ENCODE measurements around the gene PCDHB10. TPM values are rescaled to one million over a fixed set of nuclear protein-coding genes. Genes with fewer than 3 reads are reported as not detected.
"Not testable (repeated sequence)": the region's sequence is repeated elsewhere in the genome, so short reads cannot be mapped to it uniquely, and the experiment has no call there.

Gene PCDHB10
- total RNA-seq: 0.80 TPM

GRCh38 chr5:141192110-141192725, at the start of gene PCDHB10:
PCDHB10 (plus strand) TSS chr5:141192353; CDS start chr5:141192553, 200 bp downstream.
- no peak for ATAC-seq

- ATAC-seq: no peak
Observed at GRCh38 chr5:141149812-141150211, 42.3 kb upstream of the PCDHB10 start, which contains the start of gene PCDHB6. PCDHB6 (plus strand) TSS chr5:141150057; CDS start chr5:141150258, 201 bp downstream.

GRCh38 chr5:141150224-141150992, 41.7 kb upstream of the PCDHB10 start:
- ATAC-seq: no peak

- no peak for ATAC-seq
Observed at GRCh38 chr5:141150993-141151325, 41.2 kb upstream of the PCDHB10 start.

- ATAC-seq: not testable (repeated sequence)
Observed at GRCh38 chr5:141151632-141152031, 40.5 kb upstream of the PCDHB10 start.

- ATAC-seq: not testable (repeated sequence)
Observed at GRCh38 chr5:141152096-141152495, 40.1 kb upstream of the PCDHB10 start.

GRCh38 chr5:141155540-141156374, 36.4 kb upstream of the PCDHB10 start:
- no peak for ATAC-seq

- not testable (repeated sequence) for ATAC-seq
Observed at GRCh38 chr5:141157356-141157755, 34.8 kb upstream of the PCDHB10 start.

GRCh38 chr5:141157901-141158300, 34.3 kb upstream of the PCDHB10 start:
- not testable (repeated sequence) for ATAC-seq

- ATAC-seq: no peak
Observed at GRCh38 chr5:141172381-141173204, 19.6 kb upstream of the PCDHB10 start, which contains the start of gene PCDHB7. PCDHB7 (plus strand) TSS chr5:141172644; CDS start chr5:141172836, 192 bp downstream.

- not testable (repeated sequence) for ATAC-seq
Observed at GRCh38 chr5:141174291-141175104, 17.7 kb upstream of the PCDHB10 start.

- ATAC-seq: no peak
Observed at GRCh38 chr5:141175933-141176332, 16.2 kb upstream of the PCDHB10 start.

GRCh38 chr5:141177577-141178191, 14.5 kb upstream of the PCDHB10 start, which contains the start of gene PCDHB8:
PCDHB8 (plus strand) TSS chr5:141177790; CDS start chr5:141178035, 245 bp downstream.
- not testable (repeated sequence) for ATAC-seq

- not testable (repeated sequence) for ATAC-seq
Observed at GRCh38 chr5:141179371-141179770, 12.8 kb upstream of the PCDHB10 start.

GRCh38 chr5:141179876-141180275, 12.3 kb upstream of the PCDHB10 start:
- not testable (repeated sequence) for ATAC-seq

- ATAC-seq: no peak
Observed at GRCh38 chr5:141180313-141180712, 11.8 kb upstream of the PCDHB10 start.

- ATAC-seq: no peak
Observed at GRCh38 chr5:141182248-141182647, 9.9 kb upstream of the PCDHB10 start, which contains the start of gene PCDHB16. PCDHB16 (plus strand) TSS chr5:141182387; CDS start chr5:141182560, 173 bp downstream.

GRCh38 chr5:141184117-141184855, 7.9 kb upstream of the PCDHB10 start:
- not testable (repeated sequence) for ATAC-seq

- ATAC-seq: no peak
Observed at GRCh38 chr5:141186897-141187512, 5.1 kb upstream of the PCDHB10 start, which contains the start of gene PCDHB9. PCDHB9 (plus strand) TSS chr5:141187161; CDS start chr5:141187319, 158 bp downstream.

Data from esophagus mucosa (tissue), 1 donor.